ENCODE data around the gene AMPH.

AMPH gene

GRCh38 chr7:38541440-38541839, 89.7 kb downstream of the AMPH start:
- DNase-seq: no peak

DNA sequence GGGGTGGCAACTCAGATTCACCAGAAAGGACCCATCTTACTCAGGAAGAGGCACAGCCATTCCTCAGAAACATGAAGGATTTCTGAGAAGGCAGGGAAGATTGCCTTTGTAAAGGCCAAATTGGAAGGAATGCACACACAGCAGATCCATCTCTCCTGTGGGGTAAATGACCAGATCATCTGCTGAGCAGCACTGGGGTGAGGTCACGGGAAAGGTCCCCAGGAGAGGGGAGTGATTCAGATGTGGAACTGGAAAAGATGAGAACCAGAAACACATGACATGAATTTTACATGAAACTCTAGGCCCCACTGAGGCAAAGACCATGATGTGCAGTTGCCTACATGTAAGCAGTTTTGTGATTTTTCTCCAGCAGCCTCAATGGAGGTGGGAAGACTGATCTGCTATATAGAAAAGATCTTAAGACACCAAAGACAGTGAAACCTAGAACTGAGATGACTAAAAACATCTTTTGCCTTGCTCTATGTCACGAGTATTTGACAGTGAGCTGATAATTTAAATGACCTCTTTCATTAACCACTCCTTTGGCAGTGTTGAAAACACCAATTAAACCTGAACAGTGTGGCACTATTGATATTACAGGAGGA, 91.6 kb downstream of the AMPH start:
- DNase-seq: no peak

DNA sequence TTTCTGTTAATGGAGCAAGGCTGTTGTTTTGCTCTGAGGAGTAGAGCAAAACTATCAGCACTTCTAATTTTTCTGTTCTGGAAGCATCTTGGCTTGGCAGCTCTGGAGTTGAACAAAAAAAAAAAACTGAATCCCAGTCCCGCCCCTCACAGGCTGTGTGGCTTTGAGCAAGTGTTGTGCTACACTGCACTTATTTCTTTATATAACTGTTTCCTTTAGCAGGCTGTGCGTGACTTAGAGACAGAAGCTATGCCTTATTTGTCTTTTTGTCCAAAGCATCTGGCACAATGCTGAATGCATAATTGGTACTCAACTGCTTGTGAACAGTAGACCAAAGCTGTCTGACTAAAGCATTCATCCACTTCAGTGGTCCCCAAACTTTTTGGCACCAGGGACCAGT, 96.1 kb downstream of the AMPH start:
- DNase-seq: no peak

DNA sequence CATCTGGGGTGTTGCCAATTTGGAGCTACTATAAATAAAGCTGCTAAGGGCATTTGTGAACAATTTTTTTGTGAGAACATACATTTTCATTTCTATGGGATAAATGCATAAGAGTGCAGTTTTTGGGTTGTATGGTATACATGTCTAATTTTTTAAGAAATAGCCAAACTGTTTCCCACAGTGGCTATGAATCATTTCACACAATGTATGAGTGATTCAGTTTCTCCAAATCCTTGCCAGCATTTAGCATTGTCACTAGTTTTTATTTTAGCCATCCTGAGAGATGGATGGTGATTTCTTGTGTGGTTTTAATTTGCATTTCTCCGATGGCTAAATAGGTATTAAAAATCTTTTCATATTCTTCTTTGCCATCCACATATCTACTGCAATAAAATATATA, 105.3 kb downstream of the AMPH start:
- no peak for DNase-seq

DNA sequence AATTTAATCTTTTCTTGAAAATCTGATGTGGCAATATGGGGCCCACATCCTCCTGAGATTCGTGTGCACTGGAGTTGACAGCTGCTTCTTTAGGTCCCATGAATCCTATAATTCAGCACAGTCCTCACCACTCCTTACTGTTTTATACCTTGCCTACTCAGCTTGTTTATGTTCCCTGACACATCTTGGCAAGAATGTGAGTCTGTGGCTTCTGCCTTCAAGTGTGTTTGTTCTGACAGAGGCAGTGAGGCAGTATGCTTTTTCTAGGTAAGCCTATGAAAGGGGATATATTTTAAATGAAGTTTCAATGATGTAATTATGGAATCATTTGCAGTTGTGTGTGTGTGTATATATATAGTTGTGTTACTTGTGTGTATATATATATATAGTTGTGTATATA, 106.4 kb downstream of the AMPH start:
- DNase-seq: no peak

DNA sequence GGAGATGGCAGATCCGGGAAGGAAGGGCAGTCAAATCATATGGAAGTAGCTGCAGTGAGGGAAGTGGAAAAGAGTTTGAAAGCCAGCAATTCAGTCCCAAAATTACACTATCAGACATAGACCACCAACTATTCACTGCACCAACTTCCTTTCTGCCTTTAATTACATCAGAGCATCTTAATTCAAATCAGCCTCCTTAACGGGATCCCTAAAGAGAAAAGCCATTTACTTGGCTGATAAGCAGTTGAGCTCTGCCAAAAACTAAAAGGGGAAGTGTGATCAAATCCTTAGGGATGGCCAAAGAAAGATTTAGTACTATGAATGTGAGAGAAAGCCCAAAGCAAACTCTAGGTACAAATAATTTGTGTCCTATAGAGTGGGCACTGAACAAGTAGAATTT, 110.4 kb downstream of the AMPH start:
- no peak for DNase-seq

GRCh38 chr7:38518541-38518940, 112.6 kb downstream of the AMPH start:
- DNase-seq: no peak

GRCh38 chr7:38512704-38513103, 118.5 kb downstream of the AMPH start:
- DNase-seq: no peak

DNA sequence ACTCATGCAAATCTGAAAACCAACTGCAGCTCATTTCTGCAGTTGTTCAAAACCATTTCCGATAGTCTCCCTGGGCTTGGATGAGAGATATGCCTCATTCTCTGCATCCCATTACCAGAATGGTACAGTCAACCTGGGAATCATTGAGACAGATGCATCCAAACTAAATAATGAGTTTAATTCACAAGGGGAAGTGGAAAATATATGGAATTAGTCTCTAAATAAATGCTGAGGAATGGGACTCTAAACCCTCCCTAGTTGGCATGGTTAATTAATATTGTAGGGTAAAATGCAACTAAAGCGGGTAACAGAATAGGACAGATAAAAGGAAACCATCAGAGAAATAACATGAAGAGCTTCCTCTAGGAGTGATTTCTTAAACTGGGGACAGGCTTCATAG, 118.9 kb downstream of the AMPH start:
- no peak for DNase-seq

DNA sequence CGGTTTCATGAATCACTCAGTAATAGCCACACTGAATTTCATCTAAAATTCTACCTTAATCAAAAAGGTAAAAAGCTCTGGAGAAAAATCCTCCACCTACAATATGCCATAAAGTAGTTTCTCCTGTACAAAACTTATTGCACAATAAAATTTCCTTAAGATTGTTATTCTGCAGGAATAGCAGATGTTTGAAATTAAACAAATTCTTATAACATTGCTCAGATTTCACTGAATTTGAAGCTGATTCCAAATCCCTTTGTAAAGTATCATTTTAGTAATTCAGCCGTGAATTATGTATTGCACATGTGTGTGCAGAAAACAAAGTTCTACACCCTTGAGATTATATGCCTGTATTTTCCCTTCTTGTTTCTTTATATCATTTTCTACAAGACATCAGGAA, 123.8 kb downstream of the AMPH start:
- no peak for DNase-seq

- DNase-seq: no peak
Measured at GRCh38 chr7:38506756-38507155, 124.4 kb downstream of the AMPH start.

- DNase-seq: no peak
Measured at GRCh38 chr7:38506004-38506403, 125.2 kb downstream of the AMPH start.

DNA sequence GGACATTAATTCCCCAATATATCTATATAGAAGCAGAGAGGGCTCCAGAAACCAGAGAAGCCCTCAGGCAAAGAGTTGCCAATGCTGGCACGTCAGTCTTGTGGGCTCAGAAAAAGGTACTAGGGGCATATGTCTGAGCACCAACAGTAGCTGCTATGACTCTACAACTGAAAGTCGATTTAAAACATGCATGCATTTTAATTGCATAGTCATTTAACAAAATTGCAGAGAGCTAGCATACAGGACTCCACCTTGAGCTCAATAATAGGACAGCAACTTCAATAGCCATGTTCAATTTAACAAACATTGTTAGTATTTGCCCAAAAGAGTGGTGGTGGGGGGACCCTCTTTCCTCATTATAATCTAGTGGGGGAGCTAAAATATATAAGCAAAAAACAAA, 126.5 kb downstream of the AMPH start:
- no peak for DNase-seq

- no peak for DNase-seq
Measured at GRCh38 chr7:38502848-38503247, 128.3 kb downstream of the AMPH start.

DNA sequence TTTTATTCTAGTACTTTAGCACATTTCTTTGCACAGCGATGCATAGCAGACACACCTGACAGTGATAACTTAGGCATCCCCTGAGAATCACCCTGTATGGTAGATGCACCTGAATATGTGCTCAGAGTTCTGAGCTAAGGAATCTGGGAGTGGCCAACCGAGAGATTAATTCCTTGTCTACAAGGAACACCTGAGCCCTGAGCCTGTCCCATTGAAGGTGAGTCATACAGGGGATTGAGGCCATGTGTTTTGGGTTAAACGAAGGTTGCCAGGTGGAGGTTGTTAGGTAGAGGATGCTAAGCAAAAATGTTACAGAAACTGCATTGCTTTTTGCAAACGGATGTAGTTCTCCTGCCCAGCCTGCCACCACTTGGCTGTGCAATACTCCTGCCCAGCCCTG, 128.9 kb downstream of the AMPH start:
- DNase-seq: no peak

DNA sequence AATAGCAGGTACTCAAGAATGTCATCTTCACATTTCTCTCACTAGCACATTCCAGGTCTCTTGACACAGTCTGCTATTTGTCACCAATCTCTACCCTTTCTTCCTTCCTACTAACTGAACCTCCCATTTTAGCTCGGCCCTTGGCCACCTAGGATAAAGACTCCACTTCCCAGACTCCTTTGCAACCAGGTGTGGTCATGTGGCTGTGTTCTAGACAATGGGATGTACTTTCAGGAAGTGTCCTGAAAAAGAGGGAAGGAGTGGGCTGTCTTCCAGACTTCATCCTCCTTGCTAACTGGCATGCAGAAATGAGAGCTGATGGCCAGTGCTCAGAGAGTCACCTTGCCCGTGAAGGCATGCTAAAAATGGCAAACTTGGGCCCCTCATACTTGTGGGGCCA, 139.2 kb downstream of the AMPH start:
- DNase-seq: no peak

DNA sequence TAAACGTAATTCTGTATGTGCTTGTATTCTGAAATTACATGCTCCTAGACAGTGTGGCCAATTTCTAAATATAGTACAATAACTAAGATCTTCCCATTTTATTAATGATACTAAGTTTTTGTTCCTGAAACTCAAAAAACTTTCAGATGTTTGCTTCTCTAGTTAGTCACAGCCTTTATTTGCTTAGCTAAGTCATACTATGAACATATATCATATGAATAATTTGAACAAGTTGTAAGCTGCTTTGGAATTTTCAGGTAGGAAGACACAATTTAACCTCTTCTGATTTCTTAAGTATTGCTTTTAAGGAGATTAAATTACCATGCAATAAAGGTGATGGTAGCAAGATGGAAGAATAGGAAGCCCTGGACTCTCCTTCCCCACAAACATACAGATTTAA, 148.7 kb downstream of the AMPH start:
- no peak for DNase-seq

DNA sequence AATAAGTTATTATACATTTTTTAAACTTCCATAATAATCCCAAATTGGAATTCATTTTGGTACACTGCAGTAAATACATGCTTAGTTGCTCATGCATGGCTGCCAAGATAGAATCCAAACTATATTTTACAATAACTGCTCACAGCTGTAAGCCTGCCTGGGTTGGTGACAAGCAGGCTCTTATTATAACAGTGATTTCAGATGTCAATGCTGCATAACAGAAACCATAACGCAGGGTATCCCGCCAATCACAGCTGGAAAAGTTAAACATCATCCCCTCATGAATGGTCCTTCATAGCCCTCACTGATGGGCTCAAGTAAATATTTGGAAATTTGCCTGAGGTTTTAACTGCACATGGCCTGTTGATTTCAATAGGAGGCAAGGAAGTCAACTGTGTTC, 149.8 kb downstream of the AMPH start:
- DNase-seq: no peak

DNA sequence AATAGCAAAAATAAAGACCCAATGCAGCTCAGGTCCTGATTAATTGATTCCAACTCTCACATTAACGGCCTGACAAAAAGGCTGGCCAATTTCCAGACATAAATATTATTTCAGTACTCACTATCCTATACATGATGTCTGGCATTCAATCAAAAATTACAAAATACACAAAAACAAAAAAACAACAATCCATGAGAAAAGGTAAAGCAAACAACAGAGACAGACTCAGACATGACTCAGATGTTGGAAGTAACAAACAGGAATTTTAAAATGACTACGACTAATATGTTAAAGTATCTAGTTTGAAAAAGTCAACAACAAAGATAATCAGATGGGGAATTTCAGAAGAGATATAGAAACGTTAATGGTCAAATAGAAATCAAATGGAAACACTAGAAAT, 152.8 kb downstream of the AMPH start:
- DNase-seq: no peak

DNA sequence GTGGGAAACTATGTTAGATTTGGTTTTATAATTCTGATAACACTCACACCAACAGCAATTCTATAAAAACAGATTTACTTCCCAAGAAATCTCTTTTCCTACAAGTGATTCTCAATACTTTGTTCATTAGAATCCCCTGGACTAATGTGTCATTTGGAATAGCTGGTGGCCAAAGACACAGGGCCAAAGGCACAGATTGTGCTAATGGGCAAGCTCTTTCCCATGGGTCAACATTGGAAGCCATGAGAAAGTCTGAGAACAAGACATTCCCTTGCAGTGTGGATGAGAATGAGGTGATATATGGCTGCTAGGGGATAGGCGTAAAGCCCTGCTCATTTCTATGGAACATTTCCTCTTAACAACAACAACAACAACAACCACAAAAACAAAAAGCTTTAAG, 153.8 kb downstream of the AMPH start:
- no peak for DNase-seq

- peak; percentile 21 for DNase-seq
Measured at GRCh38 chr7:38476764-38477163, 154.4 kb downstream of the AMPH start.

DNA sequence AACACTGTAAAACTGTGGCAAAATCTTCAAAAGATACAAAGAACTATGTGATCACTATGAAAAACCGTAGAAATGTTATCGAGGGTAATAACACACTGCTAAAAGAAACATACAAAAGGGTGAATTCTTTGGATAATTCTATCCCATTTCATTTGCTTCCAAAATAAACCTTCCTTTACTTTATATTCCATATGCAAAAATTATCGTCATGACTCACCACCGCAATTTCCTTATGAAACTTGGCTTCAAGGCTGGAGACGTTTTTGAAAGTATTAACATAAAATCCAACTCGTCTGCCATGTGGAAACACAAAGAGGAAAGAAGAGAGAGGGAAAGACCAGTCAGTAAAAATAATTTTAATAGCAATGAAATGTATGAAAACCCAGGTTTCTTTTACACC, 165.2 kb downstream of the AMPH start:
- no peak for DNase-seq

DNA sequence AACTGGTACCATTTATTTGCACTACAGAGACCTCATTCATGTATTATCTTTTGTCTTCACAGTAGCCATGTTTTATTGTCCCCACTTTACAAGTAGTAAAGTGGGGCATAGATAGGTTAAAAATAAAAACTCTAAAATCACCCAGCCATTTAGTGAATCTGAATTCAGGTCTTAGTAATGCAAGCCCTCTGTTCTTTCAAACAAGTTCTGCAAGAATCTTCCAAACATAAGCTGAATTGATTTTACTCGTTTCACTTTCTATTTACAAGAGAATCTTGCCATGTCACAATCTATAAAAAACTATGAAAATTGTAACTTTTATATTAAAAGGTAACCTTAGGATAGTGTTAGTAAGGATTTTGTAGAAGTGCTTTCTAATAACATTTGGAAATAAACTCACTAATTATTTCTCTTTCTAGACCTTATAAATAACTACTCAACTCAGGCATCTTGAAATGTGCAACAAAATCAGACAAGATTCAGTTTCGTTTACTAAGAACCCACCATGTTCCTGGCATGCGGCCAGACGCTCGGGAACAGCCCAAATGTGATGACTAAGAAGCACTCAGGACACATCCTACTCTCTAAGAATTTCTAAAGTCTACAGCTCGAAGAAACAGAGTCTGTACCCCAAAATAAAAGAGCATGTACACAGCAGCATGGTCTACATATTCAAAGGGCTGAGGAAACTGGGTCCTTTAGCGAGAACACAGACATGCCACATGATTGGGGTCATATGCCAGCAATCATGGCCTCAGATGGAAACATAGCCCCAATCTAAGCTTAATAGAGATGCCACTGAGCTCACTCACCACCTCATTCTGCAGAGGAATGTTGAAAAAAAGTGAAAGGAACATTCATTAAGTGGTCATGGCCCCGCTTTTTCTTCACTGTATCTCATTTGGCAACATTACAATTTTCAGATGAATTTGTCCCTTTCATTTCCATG, 167.6 kb downstream of the AMPH start:
- DNase-seq: no peak

DNA sequence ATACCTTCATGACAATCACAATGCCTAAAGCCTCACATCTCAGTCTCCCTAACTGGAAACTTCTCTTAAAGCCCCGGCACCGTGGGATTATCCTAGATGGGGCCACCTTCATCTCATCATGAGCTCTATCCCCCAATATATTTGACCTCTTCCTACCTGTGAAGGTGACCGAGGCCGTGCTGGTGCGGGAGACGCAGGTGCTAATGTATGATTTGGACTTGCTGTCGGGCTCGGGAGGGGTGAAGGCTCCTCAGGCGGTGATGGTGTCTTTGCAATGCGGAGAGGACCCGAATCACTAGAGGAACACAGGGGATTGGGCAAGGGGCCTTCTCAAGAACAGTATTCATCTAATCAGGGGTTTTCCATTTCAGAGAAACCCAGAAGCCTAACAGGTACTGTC, 168.4 kb downstream of the AMPH start:
- DNase-seq: no peak

DNA sequence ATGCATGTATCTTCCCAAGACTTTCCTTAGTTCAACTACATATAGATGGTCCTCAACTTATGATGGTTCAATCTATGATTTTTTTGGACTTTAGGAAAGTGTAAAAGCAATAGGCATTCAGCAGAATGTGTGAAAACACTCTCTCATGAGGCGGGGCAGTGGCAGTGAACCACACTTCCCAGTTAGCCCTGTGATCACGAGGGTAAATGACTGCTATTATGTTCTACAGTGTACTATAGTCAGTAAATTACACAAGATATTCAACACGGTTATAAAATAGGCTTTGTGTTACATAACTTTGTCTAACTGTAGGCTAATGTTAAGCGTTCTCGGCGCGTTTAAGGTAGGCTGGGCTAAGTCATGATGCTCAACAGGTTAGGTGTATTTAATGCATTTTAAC, 169.3 kb downstream of the AMPH start:
- DNase-seq: no peak

Data from cerebellar nuclear complex (tissue), 1 donor.